Thyroid gland (tissue), 4 donors: ENCODE measurements around the gene SCN4A. TPM values are rescaled to one million over a fixed set of nuclear protein-coding genes. Genes with fewer than 3 reads are reported as not detected.

Source experiments
- DNase-seq, 2 donors: peaks; one replicate each; pipeline ENCODE4 v3.0.0-alpha.2; 2019
- H3K27ac ChIP-seq, 3 donors: fragments of 200-600 bp; sonication (generic); 1 replicate in 2 of 3; 2 replicates in 1 of 3; pipeline ENCODE4 v1.5.1; 2016 to 2019; ENCODE audit warnings: mild to moderate bottlenecking in 1 of 3, moderate library complexity in 1 of 3
- H3K27me3 ChIP-seq: fragments of 200-600 bp; sonication (generic); one replicate; pipeline ENCODE4 v1.5.1; 2019
- H3K36me3 ChIP-seq, 2 donors: fragments of 200-600 bp; sonication (generic); one replicate each; pipeline ENCODE4 v1.5.1; 2016 to 2019
- H3K4me1 ChIP-seq, 2 donors: fragments of 200-600 bp; sonication (generic); one replicate each; pipeline ENCODE4 v1.5.1; 2017 to 2019
- H3K4me3 ChIP-seq, 3 donors: fragments of 200-600 bp; sonication (generic); replicated peaks in 1 of 3; 1 replicate in 2 of 3; 2 replicates in 1 of 3; pipeline ENCODE4 v1.5.1; 2016; ENCODE audit warnings: mild to moderate bottlenecking in 1 of 3
- H3K9me3 ChIP-seq: fragments of 200-600 bp; sonication (generic); one replicate; pipeline ENCODE4 v1.5.1; 2017
- CTCF ChIP-seq, 6 experiments: fragments of 200-600 bp in 3 of 6; fragments of 450-650 bp in 3 of 6; sonication (generic) in 3 of 6; IDR thresholded peaks; one replicate each; pipeline ENCODE4 v1.5.1; 2016 to 2019; ENCODE audit warnings: antibody characterized with exemption in 6 of 6, mild to moderate bottlenecking in 2 of 6, inconsistent platforms in 1 of 6, moderate library complexity in 1 of 6
- POLR2A ChIP-seq, 2 donors: fragments of 450-650 bp; IDR thresholded peaks; one replicate each; pipeline ENCODE4 v1.6.1; 2017; ENCODE audit warnings: antibody characterized with exemption in 2 of 2, mild to moderate bottlenecking in 2 of 2, moderate library complexity in 1 of 2
- WGBS, 2 donors: methylation state at CpG; one replicate each; pipeline ENCODE4 v1.1.5; 2017; 5-methylcytosine and 5-hydroxymethylcytosine counted together
- intact Hi-C: fragments of 100-400 bp; cut with DNase I; formaldehyde crosslinking; loops from one replicate; pipeline ENCODE4 v1.15.1; 2023
- total RNA-seq, 4 donors: library from RNA; depleted of rRNA; stranded (reverse); fragments of >200 nt; gene quantifications; one replicate each; pipeline ENCODE4 v1.2.3, GENCODE V29; 2016

The SCN4A gene
- total RNA-seq, 4 donors from 2014 or later = 2.4 to 7.1 (median 4.0) TPM

GRCh38 chr17:64004218-64004770 is 31.6 kb upstream of the SCN4A start:
- no peak for DNase-seq
- no peak for TF ChIP-seq POLR2A (IDR thresholded peaks at IDR 0.05)
- TF ChIP-seq CTCF (IDR thresholded peaks at IDR 0.05) = no peak
- 89 to 90% methylated on average over 7 of the region's 7 CpGs for WGBS, 2 donors
- no peak overlapping the region for H3K4me3 ChIP-seq
- peaks cover 17 to 55% of the 10 kb centered on the region in 2 donors for H3K4me1 ChIP-seq
- H3K36me3 ChIP-seq = no peaks in the 10 kb centered on the region
- no peak overlapping the region for H3K27ac ChIP-seq
- H3K9me3 ChIP-seq = no peaks in the 10 kb centered on the region
- intact Hi-C loops = no loop called here
- H3K27me3 ChIP-seq = no peaks in the 10 kb centered on the region

DNA sequence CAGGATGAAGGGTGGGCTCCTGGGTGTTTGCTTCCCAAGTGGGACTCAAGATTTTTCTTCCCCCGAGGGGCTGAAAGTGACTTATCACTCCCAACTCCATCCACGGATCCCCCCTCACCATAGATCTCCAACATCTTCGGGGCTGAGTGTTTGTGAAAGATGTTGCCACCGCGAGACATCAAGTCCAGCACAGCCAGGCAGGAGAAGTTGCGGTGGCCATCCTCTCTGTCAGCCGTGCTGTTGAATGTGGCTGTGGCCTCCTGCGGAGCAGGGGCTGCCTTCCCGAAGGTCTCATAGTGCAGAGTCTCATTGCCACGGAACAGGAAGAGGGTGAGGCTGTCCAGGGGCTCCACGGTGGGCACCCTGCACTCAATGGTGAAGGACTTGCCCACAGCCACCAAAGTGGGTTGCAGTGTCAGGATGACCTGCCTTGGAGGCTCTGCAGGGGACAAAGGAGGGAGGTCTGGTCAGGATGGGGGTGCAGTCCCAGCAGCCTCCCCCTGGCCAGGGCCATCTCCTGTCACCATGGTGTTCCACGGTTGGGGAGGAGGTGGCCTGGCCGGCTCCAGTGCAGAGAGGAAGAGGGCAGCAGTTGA is 30.9 kb upstream of the SCN4A start:
- TF ChIP-seq CTCF (IDR thresholded peaks at IDR 0.05) (no peak), POLR2A (IDR thresholded peaks at IDR 0.05) (no peak)
- intact Hi-C loops = no loop called here
- H3K27ac ChIP-seq = no peak overlapping the region
- DNase-seq = no peak
- WGBS, 2 donors = 85 to 91% methylated on average over 10 to 13 of the region's 13 CpGs
- no peak overlapping the region for H3K4me3 ChIP-seq
- no peaks in the 10 kb centered on the region for H3K36me3 ChIP-seq
- H3K27me3 ChIP-seq = no peaks in the 10 kb centered on the region
- H3K4me1 ChIP-seq = peaks cover 21 to 57% of the 10 kb centered on the region in 2 donors
- no peaks in the 10 kb centered on the region for H3K9me3 ChIP-seq

DNA sequence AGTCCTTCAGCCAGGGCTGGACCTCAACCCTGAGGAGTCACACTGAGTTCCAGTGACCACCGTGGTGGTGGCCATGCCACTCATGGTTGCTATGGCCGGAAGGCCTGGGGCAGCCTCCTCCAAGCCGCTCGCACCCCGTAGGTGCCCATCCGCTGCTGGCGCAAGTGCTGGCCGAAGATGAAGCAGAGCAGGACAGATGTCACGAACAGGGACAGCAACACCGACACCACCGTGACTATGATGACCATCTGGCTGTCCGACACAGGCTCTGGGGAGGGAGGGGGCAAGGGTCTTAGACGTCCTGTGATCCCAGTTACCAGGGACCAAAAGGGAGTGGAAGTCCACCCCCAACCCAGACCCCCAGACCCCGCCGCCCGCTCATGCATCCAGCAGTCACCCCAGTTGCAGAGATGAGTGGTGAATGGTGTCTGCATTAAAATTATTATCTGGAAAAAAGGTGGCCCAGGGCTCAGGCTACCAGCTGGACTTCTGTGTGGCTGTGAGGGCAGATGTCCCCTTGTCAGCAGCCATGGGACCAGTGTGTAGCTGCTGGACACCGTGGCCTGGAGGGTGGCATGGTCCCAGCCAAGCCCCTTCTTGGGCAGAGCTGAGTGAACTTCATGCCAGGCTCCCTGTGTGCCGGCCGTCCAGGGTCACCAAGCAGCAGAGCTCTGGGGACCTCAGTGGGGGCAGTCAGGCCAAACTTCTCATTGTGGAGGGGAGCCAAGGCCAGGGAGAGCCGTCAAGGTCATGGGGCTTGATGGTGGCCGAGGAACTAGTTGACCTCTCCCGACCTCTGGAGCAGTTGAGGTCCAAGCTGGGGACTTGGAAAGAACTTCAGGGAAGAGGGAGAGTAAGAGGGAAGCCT is 30.2 kb upstream of the SCN4A start:
- intact Hi-C loops = no loop called here
- DNase-seq = no peak
- no peaks in the 10 kb centered on the region for H3K36me3 ChIP-seq

DNA sequence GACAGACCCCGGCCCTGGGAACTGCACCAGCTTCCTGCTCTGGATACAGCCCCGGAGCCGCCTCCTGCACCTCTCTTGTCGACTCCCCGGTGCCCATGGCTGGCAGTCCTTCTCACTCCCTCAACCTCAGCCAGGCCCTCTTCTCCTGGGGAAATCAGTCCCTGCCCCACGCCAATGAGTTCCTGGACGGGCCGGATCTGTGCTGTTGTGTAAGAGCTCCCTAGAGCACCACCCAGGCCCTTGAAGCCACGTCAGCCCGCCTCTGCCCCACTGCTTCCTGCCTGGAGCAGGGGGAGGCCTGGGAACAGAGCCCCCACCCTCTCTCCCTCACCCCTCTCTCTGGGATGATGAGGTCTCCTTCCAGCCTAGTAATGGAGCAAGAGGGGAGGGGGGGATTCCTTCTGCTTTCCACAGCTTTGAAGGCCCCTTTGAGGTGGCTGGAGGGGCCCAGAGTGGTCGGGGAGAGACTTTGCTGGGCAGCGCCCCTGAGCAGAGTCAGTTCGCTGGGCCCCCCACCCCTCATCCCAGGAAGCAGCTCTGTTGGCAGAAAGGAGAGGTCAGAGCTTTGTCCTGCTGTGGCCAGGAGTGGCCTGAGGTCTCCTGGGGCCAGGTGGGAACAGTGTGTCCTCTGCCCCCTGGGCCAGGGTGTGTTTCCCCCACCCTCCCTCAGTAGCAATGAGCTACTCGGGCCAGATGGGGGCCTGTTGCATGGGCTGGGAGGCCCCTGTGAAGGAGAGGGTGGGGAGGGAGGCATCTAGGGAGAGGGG is 29.2 kb upstream of the SCN4A start:
- TF ChIP-seq POLR2A (IDR thresholded peaks at IDR 0.05) (no peak), CTCF (IDR thresholded peaks at IDR 0.05) (no peak)
- Histone ChIP-seq H3K4me1 (peaks cover 32 to 56% of the 10 kb centered on the region in 2 donors), H3K27ac (peak overlapping the region; percentile 48 to 85 (median 61)), H3K9me3 (no peaks in the 10 kb centered on the region), H3K36me3 (no peaks in the 10 kb centered on the region), H3K27me3 (no peaks in the 10 kb centered on the region), H3K4me3 (no peak overlapping the region)
- intact Hi-C loops = no loop called here
- 50 to 79% methylated on average over 10 to 12 of the region's 14 CpGs for WGBS, 2 donors
- DNase-seq = peak in 1 of 2 donors; percentile 79

More for the DNA sequence above, 30.2 kb upstream of the SCN4A start:
- H3K4me3 ChIP-seq = no peak overlapping the region
- 87 to 90% methylated on average over 11 to 16 of the region's 22 CpGs for WGBS, 2 donors
- no peaks in the 10 kb centered on the region for H3K9me3 ChIP-seq
- TF ChIP-seq POLR2A (IDR thresholded peaks at IDR 0.05) (no peak), CTCF (IDR thresholded peaks at IDR 0.05) (no peak)
- H3K4me1 ChIP-seq = peaks cover 27 to 59% of the 10 kb centered on the region in 2 donors
- H3K27me3 ChIP-seq = no peaks in the 10 kb centered on the region
- H3K27ac ChIP-seq = peak overlapping the region; percentile 48 to 85 (median 60)
